PC-9 (cell line): ENCODE data around the gene HMOX2.

Source experiments
- CTCF ChIP-seq: fragments of 200-600 bp; sonication (generic); conservative IDR thresholded peaks from 2 replicates; pipeline ENCODE4 v1.6.1; 2017; ENCODE audit warnings: mixed run types, antibody characterized with exemption, mild to moderate bottlenecking, moderate library complexity
- EZH2 ChIP-seq: fragments of 200-600 bp; sonication (generic); IDR thresholded peaks from 2 replicates; pipeline ENCODE4 v1.8.0; 2017; ENCODE audit warnings: antibody characterized with exemption, low read depth

- no peak for TF ChIP-seq CTCF
- no peak for TF ChIP-seq EZH2
These were observed 5.8 kb downstream of the HMOX2 start for GRCh38 chr16:4481963-4482362.
